ENCODE measurements around the gene JSRP1. TPM values are rescaled to one million over a fixed set of nuclear protein-coding genes. Genes with fewer than 3 reads are reported as not detected.

JSRP1 gene
- total RNA-seq, 1 donor from 2014 or later = not detected

DNA sequence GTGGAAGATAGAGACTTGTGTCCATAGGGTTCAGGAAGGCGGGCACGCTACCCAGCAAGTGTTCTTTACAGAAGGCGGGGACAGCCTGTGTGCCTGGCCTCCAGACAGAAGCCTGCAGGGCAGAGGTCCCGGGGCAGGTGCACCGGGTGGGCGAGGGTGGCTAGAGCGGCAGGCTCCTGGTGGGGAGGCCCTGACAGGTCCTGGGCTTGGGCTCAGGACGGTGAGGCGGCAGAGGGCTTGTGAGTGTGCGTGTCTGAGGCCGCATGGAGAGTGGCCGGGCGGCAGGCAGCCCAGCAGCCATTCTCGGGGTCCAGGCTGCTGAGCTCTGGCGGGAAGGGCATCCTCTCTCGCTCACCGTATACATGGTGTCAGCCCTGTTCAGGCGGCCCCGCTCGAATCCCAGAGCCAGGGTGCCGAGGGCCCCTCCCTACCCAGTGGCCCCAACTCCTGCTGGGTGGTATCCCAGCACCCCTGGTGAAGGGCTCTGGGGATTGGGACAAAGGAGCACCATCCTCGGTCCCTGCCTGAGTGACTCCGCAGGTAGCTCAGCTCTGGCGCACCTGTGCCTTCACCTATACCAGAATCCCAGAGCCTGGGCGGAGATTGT, 10.1 kb downstream of the JSRP1 start:
- Histone ChIP-seq H3K36me3 (peaks cover 52 to 56% of the 10 kb centered on the region in 2 donors), H3K27me3 (peaks cover 4% of the 10 kb centered on the region), H3K9me3 (no peaks in the 10 kb centered on the region), H3K4me1 (peaks cover 0 to 19% of the 10 kb centered on the region in 2 donors), H3K4me3 (no peak overlapping the region), H3K27ac (no peak overlapping the region)
- TF ChIP-seq, protein P1, sequence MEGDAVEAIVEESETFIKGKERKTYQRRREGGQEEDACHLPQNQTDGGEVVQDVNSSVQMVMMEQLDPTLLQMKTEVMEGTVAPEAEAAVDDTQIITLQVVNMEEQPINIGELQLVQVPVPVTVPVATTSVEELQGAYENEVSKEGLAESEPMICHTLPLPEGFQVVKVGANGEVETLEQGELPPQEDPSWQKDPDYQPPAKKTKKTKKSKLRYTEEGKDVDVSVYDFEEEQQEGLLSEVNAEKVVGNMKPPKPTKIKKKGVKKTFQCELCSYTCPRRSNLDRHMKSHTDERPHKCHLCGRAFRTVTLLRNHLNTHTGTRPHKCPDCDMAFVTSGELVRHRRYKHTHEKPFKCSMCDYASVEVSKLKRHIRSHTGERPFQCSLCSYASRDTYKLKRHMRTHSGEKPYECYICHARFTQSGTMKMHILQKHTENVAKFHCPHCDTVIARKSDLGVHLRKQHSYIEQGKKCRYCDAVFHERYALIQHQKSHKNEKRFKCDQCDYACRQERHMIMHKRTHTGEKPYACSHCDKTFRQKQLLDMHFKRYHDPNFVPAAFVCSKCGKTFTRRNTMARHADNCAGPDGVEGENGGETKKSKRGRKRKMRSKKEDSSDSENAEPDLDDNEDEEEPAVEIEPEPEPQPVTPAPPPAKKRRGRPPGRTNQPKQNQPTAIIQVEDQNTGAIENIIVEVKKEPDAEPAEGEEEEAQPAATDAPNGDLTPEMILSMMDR (IDR thresholded peaks at IDR 0.05) = no peak
- no peak for DNase-seq (ENCODE audit: low spot score in 2 of 2)
- intact Hi-C loops (cut with DNase I) = no loop called here

DNA sequence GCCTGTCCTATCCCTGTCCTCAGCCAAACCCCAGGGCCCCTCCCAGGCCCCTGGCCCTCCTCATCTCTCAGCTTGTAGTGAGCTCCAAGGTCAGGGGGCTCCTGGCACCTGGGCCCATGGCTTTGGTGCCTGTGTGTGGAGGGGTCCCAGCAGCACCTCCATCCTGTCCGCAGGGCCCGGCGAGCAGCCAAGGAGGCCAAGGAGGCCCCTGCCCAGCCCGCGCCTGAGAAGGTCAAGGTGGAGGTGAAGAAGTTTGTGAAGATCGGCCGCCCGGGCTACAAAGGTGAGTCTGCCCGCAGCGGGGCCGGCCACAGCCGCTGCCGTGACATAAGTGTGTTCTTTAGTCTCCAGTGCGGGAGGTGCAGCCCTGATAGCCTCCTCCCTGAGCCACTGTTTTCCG, 10.9 kb downstream of the JSRP1 start:
- Histone ChIP-seq H3K4me3 (no peak overlapping the region), H3K27ac (no peak overlapping the region), H3K9me3 (no peaks in the 10 kb centered on the region), H3K4me1 (peaks cover 8 to 22% of the 10 kb centered on the region in 2 donors), H3K27me3 (no peaks in the 10 kb centered on the region), H3K36me3 (peaks cover 52 to 56% of the 10 kb centered on the region in 2 donors)
- TF ChIP-seq, protein P1 (IDR thresholded peaks at IDR 0.05) = no peak
- DNase-seq (ENCODE audit: low spot score in 2 of 2) = no peak
- intact Hi-C loops (cut with DNase I) = no loop called here

DNA sequence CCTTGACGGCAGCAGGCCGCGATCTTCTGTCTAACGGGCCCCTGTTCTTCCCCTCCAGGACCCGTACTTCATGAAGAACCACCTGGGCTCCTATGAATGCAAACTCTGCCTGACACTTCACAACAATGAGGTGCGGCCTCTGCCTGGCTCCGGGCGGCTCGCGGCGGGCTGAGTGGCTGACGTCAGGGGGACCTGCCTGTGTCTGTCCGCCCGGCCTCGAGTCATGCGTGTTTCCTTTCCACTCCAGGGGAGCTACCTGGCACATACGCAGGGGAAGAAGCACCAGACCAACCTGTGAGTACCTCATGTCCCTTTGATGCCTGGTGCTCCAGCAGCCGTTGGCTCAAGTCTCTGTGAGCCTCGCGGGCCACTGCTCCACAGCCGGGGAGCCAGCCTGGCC, 11.7 kb downstream of the JSRP1 start:
- Histone ChIP-seq H3K4me1 (peaks cover 9 to 30% of the 10 kb centered on the region in 2 donors), H3K27me3 (no peaks in the 10 kb centered on the region), H3K27ac (no peak overlapping the region), H3K36me3 (peaks cover 52 to 56% of the 10 kb centered on the region in 2 donors), H3K4me3 (no peak overlapping the region), H3K9me3 (no peaks in the 10 kb centered on the region)
- DNase-seq (ENCODE audit: low spot score in 2 of 2) = no peak
- intact Hi-C loops (cut with DNase I) = no loop called here
- TF ChIP-seq, protein P1 (IDR thresholded peaks at IDR 0.05) = no peak

DNA sequence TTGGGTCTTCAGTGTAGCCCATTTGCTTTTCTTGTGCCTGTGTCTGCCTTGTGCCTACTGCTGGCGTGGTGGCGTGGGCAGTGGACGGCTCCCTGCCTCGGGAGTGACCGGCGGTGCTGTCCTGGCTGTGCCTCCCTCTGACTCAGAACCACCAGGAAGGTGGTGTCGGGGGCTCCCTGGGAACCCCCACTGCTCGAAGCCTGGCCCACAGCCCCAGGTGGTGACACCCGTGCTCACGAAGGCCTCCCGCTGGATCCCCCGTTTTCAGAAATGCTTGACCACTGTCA, 12.1 kb downstream of the JSRP1 start:
- no peaks in the 10 kb centered on the region for H3K27me3 ChIP-seq
- DNase-seq (ENCODE audit: low spot score in 2 of 2) = no peak
- intact Hi-C loops (cut with DNase I) = no loop called here
- no peak overlapping the region for H3K27ac ChIP-seq
- TF ChIP-seq, protein P1 (IDR thresholded peaks at IDR 0.05) = no peak
- H3K36me3 ChIP-seq = peaks cover 52 to 56% of the 10 kb centered on the region in 2 donors
- H3K4me3 ChIP-seq = no peak overlapping the region
- H3K4me1 ChIP-seq = peaks cover 9 to 33% of the 10 kb centered on the region in 2 donors
- no peaks in the 10 kb centered on the region for H3K9me3 ChIP-seq

DNA sequence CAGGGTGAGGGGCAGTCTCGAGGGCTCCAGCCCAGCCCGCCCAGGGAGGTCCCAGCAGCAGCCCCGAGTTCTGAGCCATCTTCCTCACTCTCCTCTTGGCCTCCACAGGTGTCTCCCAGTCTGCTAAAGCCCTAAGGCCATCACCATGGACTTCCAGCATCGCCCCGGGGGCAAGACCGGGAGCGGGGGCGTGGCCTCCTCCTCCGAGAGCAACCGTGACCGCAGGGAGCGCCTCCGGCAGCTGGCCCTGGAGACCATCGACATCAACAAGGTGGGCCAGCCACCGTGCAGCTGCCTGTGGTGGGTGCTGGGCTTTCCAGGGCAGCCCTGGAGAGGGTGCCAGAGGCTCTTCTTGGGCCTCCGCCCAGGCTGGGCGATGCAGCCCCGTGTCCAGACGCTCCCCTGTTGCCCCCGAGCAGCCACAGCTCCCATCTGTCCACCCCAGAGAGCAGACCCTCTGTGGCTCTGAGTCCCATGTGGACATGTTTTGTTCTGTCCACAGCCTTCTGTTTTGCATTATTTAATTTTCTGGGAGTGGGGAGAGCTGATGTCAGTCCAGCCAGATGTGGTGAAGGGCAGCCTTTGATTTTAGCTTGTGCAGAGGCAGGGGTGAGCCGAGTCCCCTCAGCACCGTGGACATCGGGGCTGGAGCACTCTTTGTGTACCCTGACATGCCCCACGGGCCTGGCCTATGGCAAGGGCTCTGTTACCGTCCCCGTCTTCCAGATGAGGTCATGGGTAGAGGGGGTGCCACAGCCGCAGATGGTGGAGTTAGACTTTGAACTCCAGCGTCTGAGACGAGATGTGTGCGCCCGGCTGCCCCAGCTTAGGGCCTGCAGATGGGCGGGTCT, 12.7 kb downstream of the JSRP1 start:
- Histone ChIP-seq H3K36me3 (peaks cover 52% of the 10 kb centered on the region in 2 donors), H3K4me1 (peaks cover 9 to 39% of the 10 kb centered on the region in 2 donors), H3K27me3 (no peaks in the 10 kb centered on the region), H3K9me3 (no peaks in the 10 kb centered on the region), H3K27ac (no peak overlapping the region), H3K4me3 (no peak overlapping the region)
- TF ChIP-seq, protein P1 (IDR thresholded peaks at IDR 0.05) = no peak
- intact Hi-C loops (cut with DNase I) = no loop called here
- no peak for DNase-seq (ENCODE audit: low spot score in 2 of 2)

All from ascending aorta (tissue), 2 donors.